ENCODE data around the gene CDC25A.

DNA sequence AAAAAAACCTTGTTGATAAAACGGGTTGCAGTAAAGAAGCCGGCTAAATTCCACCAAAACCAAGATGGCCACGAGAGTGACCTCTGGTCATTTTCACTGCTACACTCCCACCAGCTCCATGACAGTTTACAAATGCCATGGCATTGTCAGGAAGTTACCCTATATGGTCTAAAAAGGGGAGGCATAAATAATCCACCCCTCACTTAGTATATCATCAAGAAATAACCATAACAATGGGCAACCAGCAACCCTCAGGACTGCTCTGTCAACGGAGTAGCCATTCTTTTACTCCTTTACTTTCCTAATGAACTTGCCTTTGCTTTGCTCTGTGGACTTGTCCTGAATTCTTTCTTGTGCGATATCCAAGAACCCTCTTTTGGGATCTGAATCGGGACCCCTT, 14.4 kb upstream of the CDC25A start:
- TF ChIP-seq CTCF (IDR thresholded peaks at IDR 0.05; ENCODE audit: control extremely low read depth in 1 of 3, insufficient read depth in 1 of 3, low read depth in 1 of 3, low read length in 3 of 3) (no peak), EP300 (IDR thresholded peaks at IDR 0.05; ENCODE audit: borderline replicate concordance in 1 of 2, low read depth in 2 of 2, low read length in 2 of 2) (no peak), SP1 (IDR thresholded peaks at IDR 0.05; ENCODE audit: low read depth, low read length) (no peak), EZH2 (IDR thresholded peaks at IDR 0.05; ENCODE audit: low read depth, low read length, severe bottlenecking) (no peak), MAFK (IDR thresholded peaks at IDR 0.05; ENCODE audit: low read depth, low read length) (no peak), HDAC2 (IDR thresholded peaks at IDR 0.05; ENCODE audit: borderline replicate concordance in 1 of 2, low read depth in 2 of 2, low read length in 2 of 2) (no peak), NRF1 (IDR thresholded peaks at IDR 0.05; ENCODE audit: low read depth, low read length) (no peak), TCF12 (IDR thresholded peaks at IDR 0.05; ENCODE audit: low read depth, low read length) (no peak), POLR2AphosphoS5 (IDR thresholded peaks at IDR 0.05; ENCODE audit: low read depth, low read length) (no peak), GABPA (IDR thresholded peaks at IDR 0.05; ENCODE audit: borderline replicate concordance, insufficient read depth, low read length) (no peak), POLR2A (IDR thresholded peaks at IDR 0.05; ENCODE audit: control extremely low read depth in 1 of 2, low read depth in 2 of 2, low read length in 2 of 2) (no peak)
- TF ChIP-seq, protein P1, sequence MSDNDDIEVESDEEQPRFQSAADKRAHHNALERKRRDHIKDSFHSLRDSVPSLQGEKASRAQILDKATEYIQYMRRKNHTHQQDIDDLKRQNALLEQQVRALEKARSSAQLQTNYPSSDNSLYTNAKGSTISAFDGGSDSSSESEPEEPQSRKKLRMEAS (IDR thresholded peaks at IDR 0.05), result no peak

Measured in H1 (cell line).